ENCODE results near the gene MGA.

DNA sequence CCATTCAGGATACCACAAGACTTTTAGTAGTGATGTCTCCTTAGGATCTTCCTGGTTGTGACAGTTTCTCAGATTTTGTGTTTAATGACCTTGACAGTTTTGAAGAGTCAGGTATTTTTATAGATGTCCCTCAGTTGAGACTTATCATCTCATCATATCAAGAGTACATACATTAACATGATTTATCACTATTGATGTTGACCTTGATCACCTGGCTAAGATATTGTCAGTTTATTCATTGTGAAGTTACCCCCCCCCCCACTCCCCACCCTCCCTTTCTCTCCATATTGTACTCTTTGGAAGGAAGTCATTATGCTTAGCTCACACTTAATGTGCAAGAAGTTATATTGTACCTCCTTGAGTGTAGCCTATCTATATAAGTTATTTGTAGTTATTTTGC lies 42.9 kb downstream of the MGA start:
- TF ChIP-seq, protein P1, sequence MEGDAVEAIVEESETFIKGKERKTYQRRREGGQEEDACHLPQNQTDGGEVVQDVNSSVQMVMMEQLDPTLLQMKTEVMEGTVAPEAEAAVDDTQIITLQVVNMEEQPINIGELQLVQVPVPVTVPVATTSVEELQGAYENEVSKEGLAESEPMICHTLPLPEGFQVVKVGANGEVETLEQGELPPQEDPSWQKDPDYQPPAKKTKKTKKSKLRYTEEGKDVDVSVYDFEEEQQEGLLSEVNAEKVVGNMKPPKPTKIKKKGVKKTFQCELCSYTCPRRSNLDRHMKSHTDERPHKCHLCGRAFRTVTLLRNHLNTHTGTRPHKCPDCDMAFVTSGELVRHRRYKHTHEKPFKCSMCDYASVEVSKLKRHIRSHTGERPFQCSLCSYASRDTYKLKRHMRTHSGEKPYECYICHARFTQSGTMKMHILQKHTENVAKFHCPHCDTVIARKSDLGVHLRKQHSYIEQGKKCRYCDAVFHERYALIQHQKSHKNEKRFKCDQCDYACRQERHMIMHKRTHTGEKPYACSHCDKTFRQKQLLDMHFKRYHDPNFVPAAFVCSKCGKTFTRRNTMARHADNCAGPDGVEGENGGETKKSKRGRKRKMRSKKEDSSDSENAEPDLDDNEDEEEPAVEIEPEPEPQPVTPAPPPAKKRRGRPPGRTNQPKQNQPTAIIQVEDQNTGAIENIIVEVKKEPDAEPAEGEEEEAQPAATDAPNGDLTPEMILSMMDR (IDR thresholded peaks at IDR 0.05): no peak
- TF ChIP-seq POLR2A (IDR thresholded peaks at IDR 0.05): no peak
